Coronary artery (tissue), 2 donors: Measurements from ENCODE around the gene PAEP.

ENCODE experiments used
- DNase-seq: peaks from one replicate; pipeline ENCODE4 v3.0.0-alpha.2; 2017; ENCODE audit warnings: low spot score
- H3K27ac ChIP-seq, 2 donors: fragments of 200-600 bp; sonication (generic); one replicate each; pipeline ENCODE4 v1.5.1; 2016 to 2019
- H3K4me3 ChIP-seq: fragments of 200-600 bp; sonication (generic); 2 replicates; pipeline ENCODE4 v1.5.1; 2016; ENCODE audit warnings: mild to moderate bottlenecking, moderate library complexity
- CTCF ChIP-seq: fragments of 200-600 bp; sonication (generic); IDR thresholded peaks from one replicate; pipeline ENCODE4 v1.5.1; 2019; ENCODE audit warnings: antibody characterized with exemption

PAEP gene

DNA sequence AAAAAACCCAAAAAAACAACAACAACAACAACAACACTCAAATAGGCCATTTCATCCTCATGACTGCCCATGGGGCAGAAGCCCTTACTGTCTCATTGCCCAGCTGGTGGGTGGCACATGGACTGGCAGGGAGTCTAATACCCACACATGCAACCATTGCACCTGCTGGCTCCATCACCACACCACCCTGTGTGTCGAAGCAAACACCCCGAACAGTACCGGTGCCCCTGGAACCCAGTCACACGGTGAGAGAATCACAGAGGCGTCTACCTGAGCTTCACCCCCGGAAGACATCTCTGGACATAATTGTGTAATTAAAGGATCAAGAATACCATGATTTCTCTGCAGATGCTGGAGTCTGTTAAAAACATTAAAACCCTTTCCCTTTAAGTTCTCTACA lies 6.5 kb downstream of the PAEP start:
- H3K27ac ChIP-seq: no peak overlapping the region
- TF ChIP-seq CTCF: no peak
- no peak overlapping the region for H3K4me3 ChIP-seq
- DNase-seq: no peak

GRCh38 chr9:135570456-135570855 lies 8.9 kb downstream of the PAEP start:
- Histone ChIP-seq H3K4me3 (no peak overlapping the region), H3K27ac (no peak overlapping the region)
- DNase-seq: no peak
- TF ChIP-seq CTCF: no peak

DNA sequence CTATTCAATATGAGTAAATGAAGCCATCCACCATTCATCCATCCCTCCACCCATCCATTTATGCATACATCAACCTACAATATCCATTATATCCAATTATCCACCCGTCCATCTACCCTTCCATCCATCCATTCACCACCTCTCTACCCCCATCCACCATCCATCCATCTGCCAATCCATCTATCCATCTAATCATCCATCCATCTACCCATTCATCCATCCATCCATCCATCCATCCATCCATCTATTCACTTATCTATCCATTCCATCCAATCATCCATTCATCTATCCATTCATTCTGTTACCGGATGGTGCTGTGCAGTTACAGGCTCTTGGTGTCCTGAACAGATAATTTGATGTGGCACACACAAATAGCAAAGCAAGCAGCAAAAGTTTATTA lies 10.7 kb downstream of the PAEP start:
- DNase-seq: no peak

GRCh38 chr9:135573124-135573523 lies 11.6 kb downstream of the PAEP start:
- no peak for DNase-seq
- no peak overlapping the region for H3K4me3 ChIP-seq
- H3K27ac ChIP-seq: no peak overlapping the region
- TF ChIP-seq CTCF: no peak

More for the DNA sequence above, 10.7 kb downstream of the PAEP start:
- TF ChIP-seq CTCF: no peak
- Histone ChIP-seq H3K4me3 (no peak overlapping the region), H3K27ac (no peak overlapping the region)

DNA sequence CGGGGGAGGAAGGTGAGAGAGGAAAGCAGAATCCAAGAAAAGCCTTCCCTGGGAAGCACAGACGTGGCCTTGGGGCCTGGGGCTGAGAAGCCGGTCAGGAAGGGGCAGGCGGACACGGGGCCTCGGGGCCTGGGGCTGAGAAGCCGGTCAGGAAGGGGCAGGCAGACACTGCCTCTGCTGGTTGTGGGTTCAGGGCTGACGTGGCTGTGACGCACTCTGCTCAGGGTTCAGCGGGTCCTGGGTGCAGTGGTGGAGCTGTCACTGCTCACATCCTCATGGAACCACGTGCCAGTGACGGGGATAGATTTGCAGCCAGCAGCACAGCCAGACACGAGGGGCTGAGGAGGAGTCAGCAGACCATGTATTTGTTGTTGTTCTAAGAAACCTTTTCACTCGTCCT lies 12.8 kb downstream of the PAEP start:
- no peak for DNase-seq
- TF ChIP-seq CTCF: no peak
- Histone ChIP-seq H3K27ac (no peak overlapping the region), H3K4me3 (no peak overlapping the region)

DNA sequence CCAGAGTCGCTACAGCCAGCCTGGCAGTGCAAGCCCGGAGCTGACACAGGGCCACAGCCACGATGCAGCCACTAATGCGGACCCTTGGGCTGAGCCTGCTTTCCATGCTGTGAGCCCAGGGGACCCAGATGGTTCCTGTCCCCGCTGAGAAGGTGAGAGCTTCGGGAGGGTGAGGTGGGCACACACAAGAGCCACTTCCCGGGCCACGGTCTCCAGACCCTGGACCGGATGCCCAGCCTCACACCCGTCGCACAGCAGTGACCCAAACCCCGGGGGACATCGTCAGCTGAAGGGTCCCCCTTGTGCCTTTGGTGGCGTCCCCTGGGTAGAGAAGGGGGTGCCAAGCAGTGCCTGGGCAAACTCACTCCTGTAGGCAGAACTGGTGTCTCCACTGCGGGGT lies 13.4 kb downstream of the PAEP start:
- Histone ChIP-seq H3K4me3 (no peak overlapping the region), H3K27ac (no peak overlapping the region)
- no peak for TF ChIP-seq CTCF
- DNase-seq: no peak

GRCh38 chr9:135575995-135576631 lies 14.6 kb downstream of the PAEP start:
- no peak for DNase-seq
- no peak for TF ChIP-seq CTCF
- H3K27ac ChIP-seq: no peak overlapping the region
- H3K4me3 ChIP-seq: no peak overlapping the region
